Peyer's patch (tissue), 4 donors: ENCODE data around the gene FTHL17.

ENCODE experiments used
- CTCF ChIP-seq, 6 experiments: fragments of 450-650 bp in 4 of 6; fragments of 200-600 bp in 2 of 6; sonication (generic) in 1 of 6; IDR thresholded peaks; one replicate each; pipeline ENCODE4 v1.5.1; 2017 to 2019; ENCODE audit warnings: antibody characterized with exemption in 6 of 6, mild to moderate bottlenecking in 3 of 6, moderate library complexity in 1 of 6
- POLR2A ChIP-seq, 2 donors: fragments of 450-650 bp; IDR thresholded peaks; one replicate each; pipeline ENCODE4 v1.5.1; 2017; ENCODE audit warnings: antibody characterized with exemption in 2 of 2, mild to moderate bottlenecking in 2 of 2, moderate library complexity in 2 of 2

GRCh38 chrX:31117266-31117665 lies 45.4 kb upstream of the FTHL17 start:
- TF ChIP-seq CTCF (IDR thresholded peaks at IDR 0.05): no peak
- TF ChIP-seq POLR2A (IDR thresholded peaks at IDR 0.05): no peak
